Activated gamma-delta T cell (primary cell): Measurements from ENCODE around the gene EFNA4.

Experiments used
- DNase-seq: peaks from one replicate; lab custom pipeline; 2025; lab: John Stamatoyannopoulos, UW

EFNA4 gene

GRCh38 chr1:155073377-155074242 is 10.1 kb downstream of the EFNA4 start:
- no peak for DNase-seq

DNA sequence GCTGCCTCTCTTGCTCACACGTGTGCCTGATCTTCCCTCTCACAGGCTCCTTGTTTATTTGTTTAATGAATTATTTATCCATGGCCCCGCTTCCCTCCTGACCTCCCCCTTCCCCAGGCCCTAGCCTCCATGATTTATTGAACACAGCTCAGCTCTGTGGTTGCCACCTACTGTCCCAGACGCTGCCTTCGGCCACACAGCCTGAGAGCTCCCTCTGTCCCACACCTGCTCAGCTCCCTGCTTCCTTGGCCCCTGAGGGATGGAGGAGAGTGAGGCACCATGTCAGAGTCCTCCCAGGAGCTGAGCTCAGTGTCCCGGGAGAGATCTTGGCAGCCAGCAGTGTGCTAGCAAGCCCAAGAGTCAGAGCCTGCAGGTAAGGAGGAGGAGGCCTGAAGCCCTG is 12.0 kb downstream of the EFNA4 start:
- DNase-seq: no peak

- DNase-seq: no peak
Measured at GRCh38 chr1:155076371-155076770, 12.8 kb downstream of the EFNA4 start.

DNA sequence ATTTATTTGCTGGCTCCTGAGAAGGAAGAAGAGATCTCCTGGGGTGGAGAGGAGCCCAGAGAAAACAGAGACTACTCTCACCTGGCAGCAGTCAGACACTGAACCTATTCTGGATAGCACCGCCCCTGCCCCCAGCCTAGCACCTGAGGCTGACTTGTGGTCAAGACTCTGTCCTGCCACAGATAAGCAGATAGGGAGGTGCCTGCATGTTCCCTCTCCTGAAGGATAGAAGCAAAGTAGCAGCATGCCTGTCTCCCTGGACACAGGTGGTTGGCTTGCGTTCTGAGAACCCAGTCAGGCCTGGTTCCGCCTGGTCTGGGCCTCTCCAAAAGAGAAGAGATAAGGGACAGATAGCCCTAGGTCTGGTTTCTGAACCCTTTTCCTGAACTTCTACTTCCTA is 13.8 kb downstream of the EFNA4 start:
- no peak for DNase-seq

DNA sequence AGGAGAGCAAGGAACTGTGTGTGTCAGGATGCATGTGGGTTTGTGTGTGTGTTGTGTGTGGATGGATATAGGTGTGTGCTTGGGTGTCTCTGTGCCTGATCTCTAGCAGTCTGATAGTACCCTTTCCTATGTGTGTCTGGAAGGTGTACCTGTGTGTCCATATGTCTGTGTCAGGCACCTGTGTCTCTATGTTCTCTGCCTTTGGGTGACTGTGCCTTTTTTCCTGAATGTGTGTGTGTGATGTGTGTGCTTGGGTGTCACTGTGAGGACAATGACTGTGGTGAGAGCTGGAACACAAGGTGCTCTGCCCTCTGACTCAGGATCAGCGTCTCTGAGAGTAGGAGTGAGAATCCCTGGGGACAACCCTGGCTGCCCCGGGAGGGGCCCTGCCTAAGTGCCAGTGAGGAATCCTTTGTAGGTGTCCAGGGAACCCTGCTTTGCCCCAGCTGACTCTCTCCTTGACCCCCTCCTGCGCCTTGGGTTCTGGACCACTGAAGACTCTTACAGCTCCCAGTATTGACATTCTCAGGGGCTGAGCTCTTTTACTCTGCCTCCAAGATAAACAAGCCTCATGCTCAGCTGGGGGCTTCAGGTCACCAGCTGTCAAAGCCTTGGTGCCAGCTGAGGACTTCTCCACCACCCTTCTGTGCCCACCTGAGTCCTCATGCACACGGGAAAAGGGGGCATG is 14.4 kb downstream of the EFNA4 start:
- DNase-seq: no peak

- peak; percentile 42 for DNase-seq
Measured at GRCh38 chr1:155078469-155079209, 15.1 kb downstream of the EFNA4 start, which contains the start of gene EFNA3. Gene EFNA3, plus strand, starts transcription at chr1:155078837. Its CDS starts 105 bp downstream, at chr1:155078942.

DNA sequence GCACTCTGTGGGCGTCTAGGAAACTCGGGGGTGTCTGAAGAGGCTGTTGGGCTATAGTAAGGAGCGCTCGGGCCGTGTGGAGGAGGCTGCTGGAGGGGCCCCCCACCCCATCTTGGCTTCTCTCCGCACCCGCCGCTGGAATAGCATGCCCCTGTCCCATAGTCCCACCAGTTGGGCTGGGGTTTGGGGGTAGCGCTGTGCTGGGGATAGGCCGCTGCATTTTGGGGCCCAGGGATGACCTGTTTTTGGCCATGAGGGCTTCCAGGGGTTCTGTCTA is 15.6 kb downstream of the EFNA4 start:
- no peak for DNase-seq

- peak; percentile 22 for DNase-seq
Measured at GRCh38 chr1:155079487-155080311, 16.2 kb downstream of the EFNA4 start.

- no peak for DNase-seq
Measured at GRCh38 chr1:155080312-155081228, 17.0 kb downstream of the EFNA4 start.

- peak; percentile 25 for DNase-seq
Measured at GRCh38 chr1:155081472-155082300, 18.1 kb downstream of the EFNA4 start.

- DNase-seq: no peak
Measured at GRCh38 chr1:155082301-155083051, 18.9 kb downstream of the EFNA4 start.

- no peak for DNase-seq
Measured at GRCh38 chr1:155083052-155083541, 19.6 kb downstream of the EFNA4 start.

GRCh38 chr1:155083865-155084721 is 20.6 kb downstream of the EFNA4 start:
- no peak for DNase-seq

DNA sequence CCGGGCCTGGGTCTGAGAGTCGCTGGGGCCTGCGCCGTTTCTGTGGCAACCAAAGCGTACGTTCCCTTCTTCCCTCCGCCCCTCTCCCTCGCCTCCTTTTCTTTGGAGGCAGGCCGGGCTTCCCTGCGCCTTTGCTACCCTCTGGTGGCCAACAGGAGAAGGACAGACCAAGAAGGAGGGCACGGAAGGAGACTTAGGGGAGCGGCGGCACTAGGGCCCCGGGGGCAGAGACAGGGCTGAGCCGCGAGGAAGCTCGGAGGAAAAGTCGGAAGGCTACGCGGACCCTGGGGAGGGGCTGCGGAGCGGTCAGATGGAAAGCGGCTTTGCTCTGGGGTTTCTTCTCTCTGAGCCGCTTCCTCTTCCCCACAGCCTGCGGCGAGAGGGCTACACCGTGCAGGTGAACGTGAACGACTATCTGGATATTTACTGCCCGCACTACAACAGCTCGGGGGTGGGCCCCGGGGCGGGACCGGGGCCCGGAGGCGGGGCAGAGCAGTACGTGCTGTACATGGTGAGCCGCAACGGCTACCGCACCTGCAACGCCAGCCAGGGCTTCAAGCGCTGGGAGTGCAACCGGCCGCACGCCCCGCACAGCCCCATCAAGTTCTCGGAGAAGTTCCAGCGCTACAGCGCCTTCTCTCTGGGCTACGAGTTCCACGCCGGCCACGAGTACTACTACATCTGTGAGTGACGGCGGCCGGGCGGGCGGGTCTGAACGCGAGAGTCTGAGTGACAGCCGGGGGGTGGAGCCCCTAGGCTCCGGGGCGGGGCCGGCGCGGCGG is 21.4 kb downstream of the EFNA4 start:
- DNase-seq: peak; percentile 76

GRCh38 chr1:155085504-155086127 is 22.1 kb downstream of the EFNA4 start:
- peak; percentile 36 for DNase-seq

DNA sequence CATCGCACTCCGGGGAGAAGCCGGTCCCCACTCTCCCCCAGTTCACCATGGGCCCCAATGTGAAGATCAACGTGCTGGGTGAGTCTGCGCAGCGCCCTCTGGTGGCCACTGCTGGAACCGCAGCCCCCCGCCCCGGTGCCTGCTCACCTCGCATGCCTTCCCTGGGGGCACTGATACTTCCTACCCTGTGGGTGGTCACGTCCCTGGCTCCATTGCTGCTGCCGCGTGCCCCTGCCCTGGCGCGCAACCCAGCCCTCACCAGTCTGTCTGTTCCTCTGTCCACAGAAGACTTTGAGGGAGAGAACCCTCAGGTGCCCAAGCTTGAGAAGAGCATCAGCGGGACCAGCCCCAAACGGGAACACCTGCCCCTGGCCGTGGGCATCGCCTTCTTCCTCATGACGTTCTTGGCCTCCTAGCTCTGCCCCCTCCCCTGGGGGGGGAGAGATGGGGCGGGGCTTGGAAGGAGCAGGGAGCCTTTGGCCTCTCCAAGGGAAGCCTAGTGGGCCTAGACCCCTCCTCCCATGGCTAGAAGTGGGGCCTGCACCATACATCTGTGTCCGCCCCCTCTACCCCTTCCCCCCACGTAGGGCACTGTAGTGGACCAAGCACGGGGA is 22.7 kb downstream of the EFNA4 start:
- DNase-seq: peak; percentile 62
